ENCODE results near the gene SEPTIN6.

Gene SEPTIN6

DNA sequence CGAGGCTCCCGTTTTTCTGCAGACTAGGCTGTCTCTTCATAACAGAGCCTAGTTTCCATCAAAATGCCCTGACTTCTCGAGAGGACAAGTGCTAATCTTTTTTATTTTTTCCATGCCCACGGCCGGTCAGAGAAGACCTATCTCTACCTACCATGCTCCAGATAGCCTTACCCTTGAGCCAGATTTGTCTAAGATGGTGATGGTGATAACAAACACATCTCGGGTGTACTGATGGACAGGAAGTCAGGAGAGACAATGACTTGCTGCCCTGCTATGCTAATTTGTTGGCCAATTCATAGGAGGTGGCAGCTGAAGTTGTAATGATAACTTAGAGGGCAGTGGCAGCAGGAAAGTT, 44.6 kb downstream of the SEPTIN6 start:
- DNase-seq (ENCODE audit: low read depth in 2 of 2), result no peak

DNA sequence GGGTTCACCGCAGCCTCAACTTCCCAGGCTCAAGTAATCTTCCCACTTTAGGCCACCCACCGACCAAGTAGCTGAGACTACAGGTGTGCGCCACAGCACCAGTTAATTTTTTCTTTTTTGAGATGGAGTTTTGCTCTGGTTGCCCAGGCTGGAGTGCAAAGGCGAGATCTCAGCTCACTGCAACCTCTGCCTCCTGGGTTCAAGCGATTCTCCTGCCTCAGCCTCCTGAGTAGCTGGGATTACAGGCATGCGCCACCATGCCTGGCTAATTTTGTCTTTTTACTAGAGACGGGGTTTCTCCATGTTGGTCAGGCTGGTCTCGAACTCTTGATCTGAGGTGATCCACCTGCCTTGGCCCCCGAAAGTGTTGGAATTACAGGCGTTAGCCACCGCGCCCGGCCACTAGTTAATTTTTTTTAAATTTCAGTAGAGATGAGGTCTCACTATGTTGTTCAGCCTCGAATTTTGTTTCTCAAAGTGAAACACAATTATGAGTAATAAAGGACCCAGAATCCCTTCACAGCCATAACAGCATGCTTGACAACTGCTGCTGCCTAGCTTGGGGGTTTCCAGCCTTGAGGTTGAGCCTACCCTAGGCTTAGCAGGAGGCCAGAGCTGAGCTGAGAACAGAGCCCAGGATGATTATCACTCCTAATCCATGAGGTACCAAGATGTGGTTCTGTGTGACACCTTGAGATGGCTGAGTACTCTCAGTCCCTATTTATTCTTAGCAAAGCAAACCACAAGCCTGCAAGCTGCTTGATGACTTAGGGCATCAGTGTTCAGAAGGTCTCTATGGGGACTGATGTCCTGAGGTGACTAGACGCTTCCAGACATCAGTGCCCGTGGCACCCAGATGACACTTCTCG, 45.2 kb downstream of the SEPTIN6 start:
- DNase-seq (ENCODE audit: low read depth in 2 of 2), result peak in 1 of 2 donors; percentile 0

GRCh38 chrX:119647089-119647488, 45.9 kb downstream of the SEPTIN6 start:
- no peak for DNase-seq (ENCODE audit: low read depth in 2 of 2)

DNA sequence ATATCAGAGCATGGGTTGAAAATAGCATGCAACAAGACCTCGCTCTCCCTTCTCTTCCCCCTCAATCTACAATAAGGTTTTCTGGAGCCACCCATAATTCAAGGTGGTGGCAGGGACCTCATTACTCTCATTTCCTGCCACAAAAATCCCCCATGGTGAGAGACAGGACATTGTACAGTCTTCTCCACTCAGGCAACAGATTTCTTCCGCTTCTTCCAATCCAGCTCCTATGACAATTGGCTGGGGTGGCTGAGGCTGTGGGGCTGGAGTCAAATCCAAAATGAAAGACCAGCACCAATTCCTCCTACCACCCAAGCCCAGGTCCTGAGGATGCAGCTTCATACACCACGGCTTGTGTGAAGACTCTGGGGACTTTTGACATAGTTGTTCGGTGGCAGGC, 46.5 kb downstream of the SEPTIN6 start:
- DNase-seq (ENCODE audit: low read depth in 2 of 2), result no peak

DNA sequence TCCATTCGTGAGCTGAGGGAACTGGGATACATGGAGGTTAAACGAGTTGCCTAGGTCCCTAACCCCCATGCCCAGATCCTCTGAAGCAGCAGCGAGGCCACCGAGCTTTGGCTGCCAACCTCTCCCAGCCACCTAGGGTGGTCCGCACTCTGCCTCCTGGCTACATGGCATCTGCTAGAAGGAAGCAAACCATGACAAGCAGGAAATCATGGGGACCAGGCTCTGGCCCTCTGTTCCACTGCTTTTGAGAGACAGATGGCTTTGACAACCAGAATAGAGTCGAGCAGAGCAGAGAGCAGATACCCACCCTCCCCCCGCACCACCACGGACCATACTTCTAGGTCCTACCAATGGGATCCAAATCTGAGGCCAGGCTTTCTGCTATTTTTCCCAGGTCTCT, 49.3 kb downstream of the SEPTIN6 start:
- DNase-seq (ENCODE audit: low read depth in 2 of 2), result no peak
